RWPE2 (cell line): Measurements from ENCODE around the gene KRT6B.

Experiments used
- ATAC-seq: fragments of 200-7000 bp; cut with Tn5 transposase; 3 replicates; pipeline ENCODE4 v1.9.1; 2021; ENCODE audit warnings: low read depth
- DNase-seq: peaks from one replicate; pipeline ENCODE4 v3.0.0-alpha.2; 2020; ENCODE audit warnings: low spot score
- H3K27ac ChIP-seq: fragments of 450-650 bp; 2 replicates; pipeline ENCODE4 v1.5.1; 2017; ENCODE audit warnings: mild to moderate bottlenecking; ENCODE audit not compliant: poor library complexity, severe bottlenecking
- H3K27me3 ChIP-seq: fragments of 250-450 bp; sonication (Bioruptor Pico); 2 replicates; pipeline ENCODE4 v1.5.1; 2021; ENCODE audit warnings: mild to moderate bottlenecking, moderate library complexity; ENCODE audit not compliant: insufficient read depth, poor library complexity, severe bottlenecking
- H3K36me3 ChIP-seq: fragments of 250-450 bp; sonication (Bioruptor Pico); 2 replicates; pipeline ENCODE4 v1.5.1; 2020; ENCODE audit warnings: low read depth, mild to moderate bottlenecking, moderate library complexity
- H3K4me1 ChIP-seq: fragments of 250-450 bp; sonication (Bioruptor Pico); 2 replicates; pipeline ENCODE4 v1.5.1; 2021; ENCODE audit warnings: mild to moderate bottlenecking, moderate library complexity; ENCODE audit not compliant: insufficient read depth, poor library complexity, severe bottlenecking
- H3K4me3 ChIP-seq: fragments of 250-450 bp; sonication (Bioruptor Pico); 2 replicates; pipeline ENCODE4 v1.5.1; 2021; ENCODE audit warnings: mild to moderate bottlenecking, moderate library complexity; ENCODE audit not compliant: severe bottlenecking
- H3K9me3 ChIP-seq: fragments of 250-450 bp; sonication (Bioruptor Pico); 2 replicates; pipeline ENCODE4 v1.5.1; 2021; ENCODE audit warnings: mild to moderate bottlenecking, moderate library complexity; ENCODE audit not compliant: severe bottlenecking
- CTCF ChIP-seq: fragments of 450-650 bp; IDR thresholded peaks from one replicate; pipeline ENCODE4 v1.5.1; 2017; ENCODE audit warnings: mild to moderate bottlenecking, moderate library complexity; ENCODE audit not compliant: poor library complexity, severe bottlenecking

Gene KRT6B

GRCh38 chr12:52437508-52437907 lies 14.4 kb downstream of the KRT6B start:
- Histone ChIP-seq H3K4me1 (peaks cover 70% of the 10 kb centered on the region), H3K27me3 (no peaks in the 10 kb centered on the region), H3K36me3 (no peaks in the 10 kb centered on the region), H3K27ac (peak overlapping the region; percentile 99), H3K4me3 (no peak overlapping the region), H3K9me3 (no peaks in the 10 kb centered on the region)
- TF ChIP-seq CTCF, result no peak
- ATAC-seq (no peak), DNase-seq (no peak)

GRCh38 chr12:52436828-52437474 lies 15.0 kb downstream of the KRT6B start:
- no peak for TF ChIP-seq CTCF

GRCh38 chr12:52436000-52436827 lies 15.7 kb downstream of the KRT6B start:
- no peak for TF ChIP-seq CTCF
- ATAC-seq (peak; percentile 54), DNase-seq (peak; percentile 81)
- no peaks in the 10 kb centered on the region for H3K9me3 ChIP-seq
- H3K4me3 ChIP-seq, result no peak overlapping the region
- H3K27me3 ChIP-seq, result no peaks in the 10 kb centered on the region
- peaks cover 57% of the 10 kb centered on the region for H3K4me1 ChIP-seq
- no peaks in the 10 kb centered on the region for H3K36me3 ChIP-seq
- H3K27ac ChIP-seq, result peak overlapping the region; percentile 99

More at GRCh38 chr12:52436828-52437474, 15.0 kb downstream of the KRT6B start:
- Histone ChIP-seq H3K27me3 (no peaks in the 10 kb centered on the region), H3K36me3 (no peaks in the 10 kb centered on the region), H3K9me3 (no peaks in the 10 kb centered on the region), H3K4me1 (peaks cover 64% of the 10 kb centered on the region), H3K27ac (peak overlapping the region; percentile 99), H3K4me3 (no peak overlapping the region)
- DNase-seq (no peak), ATAC-seq (no peak)

- H3K4me1 ChIP-seq, result peaks cover 51% of the 10 kb centered on the region
- no peaks in the 10 kb centered on the region for H3K9me3 ChIP-seq
- ATAC-seq, result no peak
- H3K27me3 ChIP-seq, result no peaks in the 10 kb centered on the region
- H3K4me3 ChIP-seq, result no peak overlapping the region
- H3K36me3 ChIP-seq, result no peaks in the 10 kb centered on the region
- DNase-seq, result no peak
- TF ChIP-seq CTCF, result no peak
- H3K27ac ChIP-seq, result peak overlapping the region; percentile 99
Measured at GRCh38 chr12:52435659-52435999, 16.3 kb downstream of the KRT6B start.
